Kidney epithelial cell (primary cell): ENCODE measurements around the gene SEC22B. TPM values are rescaled to one million over a fixed set of nuclear protein-coding genes. Genes with fewer than 3 reads are reported as not detected.
"Not testable (repeated sequence)": the region's sequence is repeated elsewhere in the genome, so short reads cannot be mapped to it uniquely, and the experiment has no call there.

Source experiments
- DNase-seq: peaks from one replicate; pipeline ENCODE4 v3.0.0-alpha.2; 2010; ENCODE audit warnings: low read depth
- H3K27me3 ChIP-seq: 2 replicates; pipeline ENCODE4 v1.6.0; 2011; ENCODE audit warnings: low read length; ENCODE audit not compliant: control insufficient read depth, insufficient read depth
- H3K36me3 ChIP-seq: 2 replicates; pipeline ENCODE4 v1.5.1; 2011; ENCODE audit warnings: low read length; ENCODE audit not compliant: control insufficient read depth, insufficient read depth
- H3K4me3 ChIP-seq: 2 replicates; pipeline ENCODE4 v1.5.1; 2011; ENCODE audit warnings: low read depth, mild to moderate bottlenecking, control low read depth, low read length
- CTCF ChIP-seq: IDR thresholded peaks from 2 replicates; pipeline ENCODE4 v1.5.1; 2011; ENCODE audit warnings: mild to moderate bottlenecking, moderate library complexity, low read length, control low read depth, inconsistent platforms; ENCODE audit not compliant: insufficient read depth, poor library complexity, severe bottlenecking
- total RNA-seq: library from RNA; depleted of rRNA; stranded (reverse); fragments of >200 nt; gene quantifications from 2 replicates; pipeline ENCODE4 v1.2.3, GENCODE V29; 2015

SEC22B gene
- 24.8 and 29.4 TPM in 2 replicates for total RNA-seq

GRCh38 chr1:120176092-120176855 is at the start of gene SEC22B:
TSS of gene SEC22B (minus strand) at chr1:120176520. CDS start at chr1:120176381, 139 bp downstream.
- H3K36me3 ChIP-seq = no peaks in the 10 kb centered on the region
- peak within 1 kb of the TSS; percentile 82 for H3K4me3 ChIP-seq
- H3K27me3 ChIP-seq = no peaks in the 10 kb centered on the region
- no peak for TF ChIP-seq CTCF
- DNase-seq = peak; percentile 74

- not testable (repeated sequence) for DNase-seq, H3K36me3 ChIP-seq
Observed at GRCh38 chr1:120217933-120218332, 41.6 kb upstream of the SEC22B start.

GRCh38 chr1:120217175-120217929 is 41.0 kb upstream of the SEC22B start:
- not testable (repeated sequence) for DNase-seq, H3K4me3 ChIP-seq, H3K27me3 ChIP-seq, H3K36me3 ChIP-seq

More at GRCh38 chr1:120217933-120218332, 41.6 kb upstream of the SEC22B start:
- H3K27me3 ChIP-seq, H3K4me3 ChIP-seq: not testable (repeated sequence)

- not testable (repeated sequence) for H3K4me3 ChIP-seq, DNase-seq
Observed at GRCh38 chr1:120213606-120214005, 37.3 kb upstream of the SEC22B start.

GRCh38 chr1:120210754-120211153 is 34.4 kb upstream of the SEC22B start:
- not testable (repeated sequence) for H3K4me3 ChIP-seq, H3K36me3 ChIP-seq, H3K27me3 ChIP-seq, DNase-seq

More at GRCh38 chr1:120213606-120214005, 37.3 kb upstream of the SEC22B start:
- H3K27me3 ChIP-seq, H3K36me3 ChIP-seq: not testable (repeated sequence)

GRCh38 chr1:120196863-120197775 is 20.8 kb upstream of the SEC22B start:
- not testable (repeated sequence) for H3K36me3 ChIP-seq, H3K27me3 ChIP-seq, DNase-seq
- peak overlapping the region; percentile 27 for H3K4me3 ChIP-seq

- not testable (repeated sequence) for H3K27me3 ChIP-seq, DNase-seq, H3K36me3 ChIP-seq, H3K4me3 ChIP-seq
Observed at GRCh38 chr1:120188626-120189025, 12.3 kb upstream of the SEC22B start.

- not testable (repeated sequence) for H3K4me3 ChIP-seq, H3K27me3 ChIP-seq, DNase-seq, H3K36me3 ChIP-seq
Observed at GRCh38 chr1:120182176-120182707, 5.9 kb upstream of the SEC22B start.

- H3K4me3 ChIP-seq, H3K36me3 ChIP-seq, DNase-seq, H3K27me3 ChIP-seq: not testable (repeated sequence)
Observed at GRCh38 chr1:120179811-120180690, 3.7 kb upstream of the SEC22B start.
